T-cell (primary cell): ENCODE data around the gene DNASE1. TPM values are rescaled to one million over a fixed set of nuclear protein-coding genes. Genes with fewer than 3 reads are reported as not detected.
A peak's percentile ranks its signal among the peaks of the same experiment; 100 is the strongest.

Source experiments
- ATAC-seq, 4 experiments: fragments of 200-7000 bp in 3 of 4; fragments of 150-1000 bp in 1 of 4; cut with Tn5 transposase; replicated peaks in 1 of 4; 1 replicate in 3 of 4; 2 replicates in 1 of 4; pipeline ENCODE4 v1.10.0; 2021; ENCODE audit warnings: moderate library complexity in 3 of 4, mild to moderate bottlenecking in 2 of 4, moderate number of reproducible peaks in 1 of 4
- CTCF ChIA-PET, 2 donors: fragments of 300-600 bp; sonication (Branson Sonifier 250); formaldehyde crosslinking; loops; one replicate each; lab custom pipeline; 2022; ENCODE audit warnings: antibody characterized with exemption in 2 of 2; lab: Charles Lee
- POLR2A ChIA-PET, 2 donors: fragments of 300-600 bp; sonication (Branson Sonifier 250); formaldehyde crosslinking; loops; one replicate each; lab custom pipeline; 2022; ENCODE audit warnings: antibody characterized with exemption in 2 of 2; lab: Charles Lee
- DNase-seq, 35 experiments: peaks; one replicate each; pipeline versions ENCODE4 v3.0.0 to v3.0.0-alpha.2; 2013 to 2023
- H3K27ac ChIP-seq: one replicate; pipeline ENCODE4 v1.5.1; 2013; ENCODE audit warnings: low read length
- H3K27me3 ChIP-seq, 2 experiments: replicated peaks in 1 of 2; 1 replicate in 1 of 2; 2 replicates in 1 of 2; pipeline versions ENCODE4 v1.6.1 to v1.7.0; 2013; ENCODE audit warnings: low read length in 1 of 2, mixed read lengths in 1 of 2; ENCODE audit not compliant: control insufficient read depth in 2 of 2, insufficient read depth in 2 of 2; ENCODE audit errors: extremely low read depth in 1 of 2
- H3K36me3 ChIP-seq, 2 donors: 1 replicate in 1 of 2; 2 replicates in 1 of 2; pipeline versions ENCODE4 v1.6.1 to v1.7.0; 2013; ENCODE audit warnings: low read length in 1 of 2; ENCODE audit not compliant: control insufficient read depth in 2 of 2, insufficient read depth in 1 of 2; ENCODE audit errors: extremely low read depth in 1 of 2
- H3K4me1 ChIP-seq, 2 experiments: 1 replicate in 1 of 2; 2 replicates in 1 of 2; pipeline versions ENCODE4 v1.6.1 to v1.7.0; 2013; ENCODE audit warnings: low read length in 2 of 2, mixed read lengths in 1 of 2; ENCODE audit not compliant: insufficient read depth in 2 of 2, control insufficient read depth in 1 of 2; ENCODE audit errors: extremely low read depth in 1 of 2
- H3K4me3 ChIP-seq, 2 donors: 1 replicate in 1 of 2; 2 replicates in 1 of 2; pipeline versions ENCODE4 v1.5.1 to v1.7.0; 2013; ENCODE audit warnings: mild to moderate bottlenecking in 2 of 2, low read length in 1 of 2, moderate library complexity in 1 of 2; ENCODE audit not compliant: control insufficient read depth in 1 of 2; ENCODE audit errors: extremely low read depth in 1 of 2
- H3K9me3 ChIP-seq: 2 replicates; pipeline ENCODE4 v1.7.0; 2013
- H3K27ac Mint-ChIP-seq, 2 donors: one replicate each; pipeline ENCODE4 v1.8.0; 2020 to 2021; ENCODE audit warnings: mild to moderate bottlenecking in 2 of 2, mixed read lengths in 2 of 2
- H3K27me3 Mint-ChIP-seq, 2 donors: one replicate each; pipeline ENCODE4 v1.8.0; 2021 to 2022; ENCODE audit warnings: mixed read lengths in 2 of 2
- H3K36me3 Mint-ChIP-seq: one replicate; pipeline ENCODE4 v1.8.0; 2021; ENCODE audit warnings: mixed read lengths
- H3K4me1 Mint-ChIP-seq, 3 donors: one replicate each; pipeline ENCODE4 v1.8.0; 2020 to 2022; ENCODE audit warnings: mixed read lengths in 3 of 3, mild to moderate bottlenecking in 1 of 3
- H3K4me3 Mint-ChIP-seq, 3 donors: one replicate each; pipeline ENCODE4 v1.8.0; 2020 to 2022; ENCODE audit warnings: mild to moderate bottlenecking in 3 of 3, mixed read lengths in 3 of 3, moderate library complexity in 3 of 3
- H3K9me3 Mint-ChIP-seq, 3 donors: one replicate each; pipeline ENCODE4 v1.8.0; 2020 to 2022; ENCODE audit warnings: mixed read lengths in 3 of 3
- WGBS: methylation state at CpG from one replicate; pipeline ENCODE4 v1.1.5; 2013; ENCODE audit warnings: missing lambda C conversion rate; ENCODE audit not compliant: insufficient coverage; 5-methylcytosine and 5-hydroxymethylcytosine counted together
- total RNA-seq, 35 experiments: library from RNA in 6 of 35; stranded (reverse) in 6 of 35; fragments of 120-200 nt in 1 of 35; gene quantifications; one replicate each; pipeline versions ENCODE4 v1.2.1 to v1.2.4 and lab custom pipeline; 2013 to 2026

DNASE1 gene
- total RNA-seq, 5 donors from 2014 or later (not counting 1 experiment from before 2014, with no cell fraction given), result 22.6 to 54.4 (median 52.7) TPM

- H3K4me3 ChIP-seq, result no peak overlapping the region
- Mint-ChIP-seq H3K4me3 (no peak overlapping the region), H3K9me3 (no peaks in the 10 kb centered on the region), H3K27ac (no peak overlapping the region), H3K36me3 (peaks cover 25% of the 10 kb centered on the region), H3K4me1 (peaks cover 6 to 10% (median 7%) of the 10 kb centered on the region in 3 donors), H3K27me3 (no peaks in the 10 kb centered on the region)
- POLR2A ChIA-PET, result no interaction called here
- H3K36me3 ChIP-seq, result peaks cover 5 to 24% of the 10 kb centered on the region in 2 donors
- H3K9me3 ChIP-seq, result no peaks in the 10 kb centered on the region
- H3K4me1 ChIP-seq, result peaks cover 3 to 8% of the 10 kb centered on the region in 2 experiments
- CTCF ChIA-PET, result interaction anchor here in 1 of 2 donors (0.6 kb wide), 1 partner anchor 482 kb away, joined by 3 read pairs; no protein-coding TSS in a partner anchor
- DNase-seq (no peak), ATAC-seq (no peak)
- WGBS, result 100% methylated on average over 3 of the region's 7 CpGs
- no peak overlapping the region for H3K27ac ChIP-seq
- H3K27me3 ChIP-seq, result no peaks in the 10 kb centered on the region
Measured at GRCh38 chr16:3689731-3690130, 35.2 kb downstream of the DNASE1 start.

GRCh38 chr16:3690470-3690928, 36.0 kb downstream of the DNASE1 start:
- Mint-ChIP-seq H3K4me3 (no peak overlapping the region), H3K9me3 (no peaks in the 10 kb centered on the region), H3K27ac (no peak overlapping the region), H3K4me1 (peaks cover 9 to 17% (median 9%) of the 10 kb centered on the region in 3 donors), H3K36me3 (peaks cover 22% of the 10 kb centered on the region), H3K27me3 (no peaks in the 10 kb centered on the region)
- POLR2A ChIA-PET, result no interaction called here
- H3K27ac ChIP-seq, result no peak overlapping the region
- H3K9me3 ChIP-seq, result no peaks in the 10 kb centered on the region
- H3K4me3 ChIP-seq, result no peak overlapping the region
- peaks cover 5 to 16% of the 10 kb centered on the region in 2 donors for H3K36me3 ChIP-seq
- CTCF ChIA-PET, result no interaction called here
- 51% methylated on average over 16 of the region's 18 CpGs for WGBS
- ATAC-seq (peak; percentile 96 to 99 (median 98)), DNase-seq (peak; percentile 61 to 87 (median 77))
- H3K4me1 ChIP-seq, result peaks cover 3 to 8% of the 10 kb centered on the region in 2 experiments
- no peaks in the 10 kb centered on the region for H3K27me3 ChIP-seq

- Mint-ChIP-seq H3K4me1 (peaks cover 9 to 17% (median 10%) of the 10 kb centered on the region in 3 donors), H3K9me3 (no peaks in the 10 kb centered on the region), H3K27me3 (no peaks in the 10 kb centered on the region), H3K27ac (no peak overlapping the region), H3K36me3 (peaks cover 22% of the 10 kb centered on the region), H3K4me3 (no peak overlapping the region)
- ChIA-PET POLR2A (no interaction called here), CTCF (interaction anchor here in 1 of 2 donors (0.6 kb wide), 1 partner anchor 15 kb away, joined by 6 read pairs; no protein-coding TSS in a partner anchor)
- ATAC-seq, result no peak
- 79% methylated on average over 11 of the region's 19 CpGs for WGBS
- Histone ChIP-seq H3K36me3 (peaks cover 5 to 9% of the 10 kb centered on the region in 2 donors), H3K4me1 (peaks cover 3 to 8% of the 10 kb centered on the region in 2 experiments), H3K27me3 (no peaks in the 10 kb centered on the region), H3K27ac (no peak overlapping the region), H3K4me3 (no peak overlapping the region), H3K9me3 (no peaks in the 10 kb centered on the region)
- DNase-seq, result peak in 1 of 35 experiments; percentile 8
Measured at GRCh38 chr16:3690980-3691720, 36.7 kb downstream of the DNASE1 start.

- H3K36me3 ChIP-seq, result peaks cover 5 to 8% of the 10 kb centered on the region in 2 donors
- POLR2A ChIA-PET, result no interaction called here
- CTCF ChIA-PET, result interaction anchor here in 1 of 2 donors (0.6 kb wide), 1 partner anchor 15 kb away, joined by 6 read pairs; no protein-coding TSS in a partner anchor
- no peaks in the 10 kb centered on the region for H3K27me3 ChIP-seq
- H3K4me3 ChIP-seq, result no peak overlapping the region
- H3K9me3 Mint-ChIP-seq, result no peaks in the 10 kb centered on the region
- peaks cover 22% of the 10 kb centered on the region for H3K36me3 Mint-ChIP-seq
- DNase-seq (no peak), ATAC-seq (no peak)
- H3K27ac ChIP-seq, result no peak overlapping the region
- H3K4me1 Mint-ChIP-seq, result peaks cover 9 to 17% (median 10%) of the 10 kb centered on the region in 3 donors
- H3K9me3 ChIP-seq, result no peaks in the 10 kb centered on the region
- H3K27ac Mint-ChIP-seq, result no peak overlapping the region
- H3K4me3 Mint-ChIP-seq, result no peak overlapping the region
- WGBS, result 97% methylated on average over 5 of the region's 12 CpGs
- no peaks in the 10 kb centered on the region for H3K27me3 Mint-ChIP-seq
- H3K4me1 ChIP-seq, result peaks cover 3 to 8% of the 10 kb centered on the region in 2 experiments
Measured at GRCh38 chr16:3691761-3692160, 37.3 kb downstream of the DNASE1 start.

GRCh38 chr16:3694051-3694450, 39.6 kb downstream of the DNASE1 start:
- POLR2A ChIA-PET, result no interaction called here
- H3K27me3 Mint-ChIP-seq, result no peaks in the 10 kb centered on the region
- no peak for DNase-seq
- Histone ChIP-seq H3K9me3 (no peaks in the 10 kb centered on the region), H3K36me3 (no peaks in the 10 kb centered on the region), H3K4me1 (peaks cover 8 to 18% of the 10 kb centered on the region in 2 experiments), H3K27me3 (no peaks in the 10 kb centered on the region), H3K4me3 (no peak overlapping the region), H3K27ac (no peak overlapping the region)
- peaks cover 12 to 19% (median 13%) of the 10 kb centered on the region in 3 donors for H3K4me1 Mint-ChIP-seq
- H3K9me3 Mint-ChIP-seq, result no peaks in the 10 kb centered on the region
- peaks cover 10% of the 10 kb centered on the region for H3K36me3 Mint-ChIP-seq
- CTCF ChIA-PET, result interaction anchor here (0.7 kb wide), 4 partner anchors 15 to 1086 kb away, joined by 3 to 5 read pairs (median 4); no protein-coding TSS in a partner anchor
- 95% methylated on average over 9 of the region's 9 CpGs for WGBS
- H3K4me3 Mint-ChIP-seq, result no peak overlapping the region
- ATAC-seq, result no peak
- no peak overlapping the region for H3K27ac Mint-ChIP-seq

- no peak for ATAC-seq
- Histone ChIP-seq H3K9me3 (no peaks in the 10 kb centered on the region), H3K4me3 (no peak overlapping the region), H3K36me3 (no peaks in the 10 kb centered on the region), H3K27me3 (no peaks in the 10 kb centered on the region), H3K27ac (no peak overlapping the region), H3K4me1 (peaks cover 11 to 14% of the 10 kb centered on the region in 2 experiments)
- Mint-ChIP-seq H3K27ac (no peak overlapping the region), H3K27me3 (no peaks in the 10 kb centered on the region), H3K4me3 (no peak overlapping the region), H3K36me3 (peaks cover 4% of the 10 kb centered on the region), H3K9me3 (no peaks in the 10 kb centered on the region), H3K4me1 (peaks cover 10 to 15% (median 13%) of the 10 kb centered on the region in 3 donors)
- CTCF ChIA-PET, result interaction anchor here in 1 of 2 donors (0.7 kb wide), 1 partner anchor 14 kb away, joined by 3 read pairs; no protein-coding TSS in a partner anchor
- POLR2A ChIA-PET, result interaction anchor here (0.6 kb wide), 2 partner anchors 202 to 770 kb away, joined by 3 read pairs; no protein-coding TSS in a partner anchor
- DNase-seq, result no peak
- 90% methylated on average over 15 of the region's 19 CpGs for WGBS
Measured at GRCh38 chr16:3695610-3696369, 41.3 kb downstream of the DNASE1 start.
